ENCODE measurements around the gene G6PC3. TPM values are rescaled to one million over a fixed set of nuclear protein-coding genes. Genes with fewer than 3 reads are reported as not detected.

The G6PC3 gene
- polyA plus RNA-seq, 2 of the 4 experiments (the other 2 are of a cell fraction), result 104 to 130 TPM

- FAIRE-seq (no peak), ATAC-seq (no peak), DNase-seq (ENCODE audit: low read depth in 1 of 2, low spot score in 1 of 2) (no peak)
- H3K4me2 ChIP-seq, result no peak overlapping the region
- ChIA-PET CTCF (interaction anchor here (8.1 to 39.6 kb wide), 2 partner anchors 8 to 28 kb away, joined by 108 to 1202 read pairs; partner anchors contain the start of genes G6PC3 and HDAC5), POLR2A (no interaction called here)
- no peak for TF ChIP-seq GATA3 (IDR thresholded peaks at IDR 0.05; ENCODE audit: borderline replicate concordance)
- 0 out of 2 replicates have a peak, but pooled peaks have one; percentile 24 for TF ChIP-seq POLR2AphosphoS2 (conservative IDR thresholded peaks at IDR 0.05; ENCODE audit: low read length)
- no peak overlapping the region for H3K27ac ChIP-seq
- WGBS (ENCODE audit: missing lambda C conversion rate), result 90% methylated on average over 17 of the region's 18 CpGs
- H3K9me3 ChIP-seq, result no peaks in the 10 kb centered on the region
- 0 out of 3 replicates have a peak, but pooled peaks cover 5% of the 10 kb centered on the region for H3K4me1 ChIP-seq
- no peak overlapping the region for H3K4me3 ChIP-seq
Observed at GRCh38 chr17:44079877-44080821, 9.6 kb downstream of the G6PC3 start.

- ChIA-PET POLR2A (interaction anchor here (0.8 to 2.6 kb wide), 2 partner anchors 11 to 14 kb away, joined by 4 to 25 read pairs; partner anchors contain the start of gene G6PC3), CTCF (interaction anchor here (1.0 to 39.6 kb wide), 4 partner anchors 9 to 203 kb away, joined by 3 to 1202 read pairs (median 80); partner anchors contain the start of genes ASB16, G6PC3 and HDAC5)
Observed at GRCh38 chr17:44081681-44082080, 11.1 kb downstream of the G6PC3 start.

GRCh38 chr17:44082256-44082927 lies 11.9 kb downstream of the G6PC3 start:
- Histone ChIP-seq H3K4me2 (no peak overlapping the region), H3K4me1 (peaks cover 23% of the 10 kb centered on the region), H3K27ac (no peak overlapping the region), H3K4me3 (no peak overlapping the region), H3K9me3 (no peaks in the 10 kb centered on the region)
- TF ChIP-seq POLR2AphosphoS2 (conservative IDR thresholded peaks at IDR 0.05; ENCODE audit: low read length) (0 out of 2 replicates have a peak, but pooled peaks have one; percentile 84), SMC3 (IDR thresholded peaks at IDR 0.05) (no peak)
- ATAC-seq (no peak), DNase-seq (ENCODE audit: low read depth in 1 of 2, low spot score in 1 of 2) (no peak), FAIRE-seq (no peak)
- 85% methylated on average over 21 of the region's 21 CpGs for WGBS (ENCODE audit: missing lambda C conversion rate)
- POLR2A ChIA-PET, result interaction anchor here (0.8 to 2.6 kb wide), 4 partner anchors 12 to 104 kb away, joined by 3 to 25 read pairs (median 7); partner anchors contain the start of genes G6PC3 and TMUB2
- CTCF ChIA-PET, result interaction anchor here (1.2 to 39.6 kb wide), 13 partner anchors 10 to 127 kb away, joined by 8 to 1202 read pairs (median 12); partner anchors contain the start of genes ASB16, G6PC3, HDAC5 and LSM12

More at GRCh38 chr17:44081681-44082080, 11.1 kb downstream of the G6PC3 start:
- WGBS (ENCODE audit: missing lambda C conversion rate), result 87% methylated on average over 3 of the region's 3 CpGs
- no peaks in the 10 kb centered on the region for H3K9me3 ChIP-seq
- no peak overlapping the region for H3K4me2 ChIP-seq
- FAIRE-seq (no peak), ATAC-seq (no peak), DNase-seq (ENCODE audit: low read depth in 1 of 2, low spot score in 1 of 2) (no peak)
- H3K4me3 ChIP-seq, result no peak overlapping the region
- TF ChIP-seq, protein P1, sequence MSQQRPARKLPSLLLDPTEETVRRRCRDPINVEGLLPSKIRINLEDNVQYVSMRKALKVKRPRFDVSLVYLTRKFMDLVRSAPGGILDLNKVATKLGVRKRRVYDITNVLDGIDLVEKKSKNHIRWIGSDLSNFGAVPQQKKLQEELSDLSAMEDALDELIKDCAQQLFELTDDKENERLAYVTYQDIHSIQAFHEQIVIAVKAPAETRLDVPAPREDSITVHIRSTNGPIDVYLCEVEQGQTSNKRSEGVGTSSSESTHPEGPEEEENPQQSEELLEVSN (IDR thresholded peaks at IDR 0.05; ENCODE audit: borderline replicate concordance, low read depth), result no peak
- TF ChIP-seq JUN (IDR thresholded peaks at IDR 0.05) (no peak), MAZ (IDR thresholded peaks at IDR 0.05; ENCODE audit: borderline replicate concordance, low read depth, low read length) (no peak), POLR2A (IDR thresholded peaks at IDR 0.05; ENCODE audit: low read length) (no peak), MAFK (IDR thresholded peaks at IDR 0.05; ENCODE audit: partially characterized antibody) (no peak), EP300 (IDR thresholded peaks at IDR 0.05) (no peak), CBX8 (IDR thresholded peaks at IDR 0.05) (no peak), SREBF2 (IDR thresholded peaks at IDR 0.05) (no peak), FOXS1 (CRISPR knock-in tag; IDR thresholded peaks at IDR 0.05) (no peak), FOSL2 (IDR thresholded peaks at IDR 0.05) (no peak), FOSL2 (CRISPR knock-in tag; IDR thresholded peaks at IDR 0.05) (no peak)
- TF ChIP-seq, protein P2, sequence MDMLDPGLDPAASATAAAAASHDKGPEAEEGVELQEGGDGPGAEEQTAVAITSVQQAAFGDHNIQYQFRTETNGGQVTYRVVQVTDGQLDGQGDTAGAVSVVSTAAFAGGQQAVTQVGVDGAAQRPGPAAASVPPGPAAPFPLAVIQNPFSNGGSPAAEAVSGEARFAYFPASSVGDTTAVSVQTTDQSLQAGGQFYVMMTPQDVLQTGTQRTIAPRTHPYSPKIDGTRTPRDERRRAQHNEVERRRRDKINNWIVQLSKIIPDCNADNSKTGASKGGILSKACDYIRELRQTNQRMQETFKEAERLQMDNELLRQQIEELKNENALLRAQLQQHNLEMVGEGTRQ (IDR thresholded peaks at IDR 0.05), result no peak
- H3K27ac ChIP-seq, result no peak overlapping the region
- peaks cover 15% of the 10 kb centered on the region for H3K4me1 ChIP-seq

All from A549 (cell line).